ENCODE measurements around the gene DUS1L.

- TF ChIP-seq CTCF (IDR thresholded peaks at IDR 0.05) (no peak), ZFX (IDR thresholded peaks at IDR 0.05; ENCODE audit: borderline replicate concordance) (no peak)
Measured at GRCh38 chr17:82015311-82015971, 50.2 kb downstream of the DUS1L start.

Data from 22Rv1 (cell line).